Vagina (tissue), 2 donors: ENCODE data around the gene LRMDA.

Experiments used
- POLR2A ChIP-seq, 2 donors: fragments of 450-650 bp; IDR thresholded peaks; one replicate each; pipeline ENCODE4 v1.6.1; 2017; ENCODE audit warnings: antibody characterized with exemption in 2 of 2, mild to moderate bottlenecking in 2 of 2, moderate library complexity in 2 of 2
- TF ChIP-seq, protein P1 (sequence below), 3 experiments: fragments of 450-650 bp in 2 of 3; fragments of 200-600 bp in 1 of 3; sonication (generic) in 1 of 3; IDR thresholded peaks; one replicate each; pipeline ENCODE4 v1.5.1; 2017 to 2019; ENCODE audit warnings: antibody characterized with exemption in 3 of 3, mild to moderate bottlenecking in 2 of 3, moderate library complexity in 2 of 3

DNA sequence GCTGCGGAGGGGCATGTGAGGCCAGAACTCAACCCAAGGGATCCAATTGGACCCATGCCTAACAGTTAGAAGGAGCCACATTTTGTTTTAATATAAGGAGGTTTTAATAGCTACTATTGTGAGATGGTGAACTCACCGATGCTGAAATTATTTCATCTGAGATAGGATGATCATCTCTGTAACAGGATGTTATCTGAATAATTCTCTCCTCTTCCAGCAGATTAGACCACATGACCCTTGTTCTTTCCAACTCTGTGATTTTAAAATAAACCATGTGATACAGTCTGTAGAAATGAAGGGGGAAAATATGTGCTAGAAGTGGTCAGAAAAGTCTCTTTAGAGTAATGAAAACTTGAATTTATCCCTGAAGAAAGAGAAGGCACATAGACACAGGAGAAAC is 385.8 kb downstream of the LRMDA start:
- TF ChIP-seq, protein P1, sequence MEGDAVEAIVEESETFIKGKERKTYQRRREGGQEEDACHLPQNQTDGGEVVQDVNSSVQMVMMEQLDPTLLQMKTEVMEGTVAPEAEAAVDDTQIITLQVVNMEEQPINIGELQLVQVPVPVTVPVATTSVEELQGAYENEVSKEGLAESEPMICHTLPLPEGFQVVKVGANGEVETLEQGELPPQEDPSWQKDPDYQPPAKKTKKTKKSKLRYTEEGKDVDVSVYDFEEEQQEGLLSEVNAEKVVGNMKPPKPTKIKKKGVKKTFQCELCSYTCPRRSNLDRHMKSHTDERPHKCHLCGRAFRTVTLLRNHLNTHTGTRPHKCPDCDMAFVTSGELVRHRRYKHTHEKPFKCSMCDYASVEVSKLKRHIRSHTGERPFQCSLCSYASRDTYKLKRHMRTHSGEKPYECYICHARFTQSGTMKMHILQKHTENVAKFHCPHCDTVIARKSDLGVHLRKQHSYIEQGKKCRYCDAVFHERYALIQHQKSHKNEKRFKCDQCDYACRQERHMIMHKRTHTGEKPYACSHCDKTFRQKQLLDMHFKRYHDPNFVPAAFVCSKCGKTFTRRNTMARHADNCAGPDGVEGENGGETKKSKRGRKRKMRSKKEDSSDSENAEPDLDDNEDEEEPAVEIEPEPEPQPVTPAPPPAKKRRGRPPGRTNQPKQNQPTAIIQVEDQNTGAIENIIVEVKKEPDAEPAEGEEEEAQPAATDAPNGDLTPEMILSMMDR (IDR thresholded peaks at IDR 0.05), result no peak
- no peak for TF ChIP-seq POLR2A (IDR thresholded peaks at IDR 0.05)
